Nephron progenitor cell (in vitro differentiated cells): ENCODE data around the gene CDK2.
A peak's percentile ranks its signal among the peaks of the same experiment; 100 is the strongest.

Source experiments
- DNase-seq: peaks from one replicate; pipeline ENCODE4 v3.0.0; 2021
- H3K27ac Mint-ChIP-seq: 2 replicates; pipeline ENCODE4 v1.8.0; 2021; ENCODE audit warnings: mild to moderate bottlenecking, moderate library complexity, mixed read lengths
- H3K27me3 Mint-ChIP-seq: 2 replicates; pipeline ENCODE4 v1.8.0; 2021; ENCODE audit warnings: mild to moderate bottlenecking, low read depth, mixed read lengths; ENCODE audit not compliant: poor library complexity
- H3K36me3 Mint-ChIP-seq: 2 replicates; pipeline ENCODE4 v1.8.0; 2021; ENCODE audit warnings: low read depth, mixed read lengths
- H3K4me1 Mint-ChIP-seq: 2 replicates; pipeline ENCODE4 v1.8.0; 2021; ENCODE audit warnings: mixed read lengths
- H3K4me3 Mint-ChIP-seq: 2 replicates; pipeline ENCODE4 v1.8.0; 2021; ENCODE audit warnings: mild to moderate bottlenecking, moderate library complexity, mixed read lengths
- H3K9me3 Mint-ChIP-seq: 2 replicates; pipeline ENCODE4 v1.8.0; 2021; ENCODE audit warnings: mild to moderate bottlenecking, moderate library complexity, mixed read lengths
- TF ChIP-seq, protein P1 (sequence below): fragments of 200-600 bp; sonication (generic); IDR thresholded peaks from 2 replicates; pipeline ENCODE4 v1.5.0; 2021; ENCODE audit warnings: antibody characterized with exemption

The CDK2 gene

DNA sequence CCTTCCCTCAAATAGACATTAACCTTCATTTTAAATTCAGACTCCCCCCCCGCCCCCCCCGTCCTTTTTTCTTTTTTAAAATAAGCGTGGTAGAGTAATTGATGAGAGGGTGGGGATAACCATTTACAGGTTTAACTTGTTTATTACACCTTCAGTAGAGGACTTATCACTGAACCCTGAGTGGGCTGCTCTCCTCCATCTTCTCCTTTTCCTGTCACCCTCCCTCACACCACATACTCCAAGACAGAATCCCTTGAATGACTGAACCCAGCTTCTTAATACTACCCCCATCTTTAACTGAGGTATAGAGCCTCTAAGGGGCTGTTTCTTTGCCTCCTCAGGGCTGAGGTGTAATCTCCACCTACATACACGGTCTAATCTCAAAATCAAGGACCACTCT, 50.6 kb downstream of the CDK2 start:
- Mint-ChIP-seq H3K36me3 (peaks cover 31% of the 10 kb centered on the region), H3K27ac (peak overlapping the region; percentile 41), H3K4me3 (no peak overlapping the region)

DNA sequence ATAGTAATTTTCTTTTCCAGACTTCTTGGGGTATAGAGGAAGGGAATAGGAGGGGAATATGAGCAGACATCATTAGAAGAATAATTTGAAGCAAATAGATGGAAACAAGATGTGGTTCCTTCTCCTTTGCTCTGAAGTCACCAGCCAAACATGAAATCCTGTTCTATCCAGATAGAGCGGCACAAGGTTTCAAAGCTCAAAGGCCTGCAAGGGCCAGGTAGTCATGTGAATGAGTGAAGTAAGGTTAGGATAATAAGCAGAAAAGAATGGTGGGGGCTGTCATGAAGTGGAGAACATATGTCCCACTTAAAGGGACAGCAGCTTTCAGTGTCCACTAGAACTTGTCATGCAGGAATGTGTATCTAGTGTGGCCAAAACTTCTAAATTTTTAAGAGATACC, 51.7 kb downstream of the CDK2 start:
- Mint-ChIP-seq H3K36me3 (peaks cover 27% of the 10 kb centered on the region), H3K4me1 (peaks cover 65% of the 10 kb centered on the region), H3K4me3 (no peak overlapping the region), H3K27me3 (no peaks in the 10 kb centered on the region), H3K9me3 (no peaks in the 10 kb centered on the region), H3K27ac (peak overlapping the region; percentile 79)
- TF ChIP-seq, protein P1, sequence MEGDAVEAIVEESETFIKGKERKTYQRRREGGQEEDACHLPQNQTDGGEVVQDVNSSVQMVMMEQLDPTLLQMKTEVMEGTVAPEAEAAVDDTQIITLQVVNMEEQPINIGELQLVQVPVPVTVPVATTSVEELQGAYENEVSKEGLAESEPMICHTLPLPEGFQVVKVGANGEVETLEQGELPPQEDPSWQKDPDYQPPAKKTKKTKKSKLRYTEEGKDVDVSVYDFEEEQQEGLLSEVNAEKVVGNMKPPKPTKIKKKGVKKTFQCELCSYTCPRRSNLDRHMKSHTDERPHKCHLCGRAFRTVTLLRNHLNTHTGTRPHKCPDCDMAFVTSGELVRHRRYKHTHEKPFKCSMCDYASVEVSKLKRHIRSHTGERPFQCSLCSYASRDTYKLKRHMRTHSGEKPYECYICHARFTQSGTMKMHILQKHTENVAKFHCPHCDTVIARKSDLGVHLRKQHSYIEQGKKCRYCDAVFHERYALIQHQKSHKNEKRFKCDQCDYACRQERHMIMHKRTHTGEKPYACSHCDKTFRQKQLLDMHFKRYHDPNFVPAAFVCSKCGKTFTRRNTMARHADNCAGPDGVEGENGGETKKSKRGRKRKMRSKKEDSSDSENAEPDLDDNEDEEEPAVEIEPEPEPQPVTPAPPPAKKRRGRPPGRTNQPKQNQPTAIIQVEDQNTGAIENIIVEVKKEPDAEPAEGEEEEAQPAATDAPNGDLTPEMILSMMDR = no peak
- DNase-seq = no peak

More for the DNA sequence above, 50.6 kb downstream of the CDK2 start:
- peaks cover 55% of the 10 kb centered on the region for H3K4me1 Mint-ChIP-seq
- no peaks in the 10 kb centered on the region for H3K9me3 Mint-ChIP-seq
- DNase-seq = no peak
- H3K27me3 Mint-ChIP-seq = peaks cover 3% of the 10 kb centered on the region
- TF ChIP-seq, protein P1 = no peak

GRCh38 chr12:56020423-56021184, 54.0 kb downstream of the CDK2 start, which contains the start of gene IKZF4:
Gene IKZF4 (plus strand): TSS chr12:56021043. CDS start chr12:56021494, 451 bp downstream.
- Mint-ChIP-seq H3K9me3 (no peaks in the 10 kb centered on the region), H3K4me1 (peaks cover 69% of the 10 kb centered on the region), H3K4me3 (peak within 1 kb of the TSS; percentile 97), H3K27me3 (no peaks in the 10 kb centered on the region), H3K36me3 (peaks cover 37% of the 10 kb centered on the region), H3K27ac (peak within 1 kb of the TSS; percentile 99)
- DNase-seq = peak; percentile 84
- TF ChIP-seq, protein P1 = no peak

- H3K9me3 Mint-ChIP-seq = no peaks in the 10 kb centered on the region
- TF ChIP-seq, protein P1 = no peak
- peaks cover 44% of the 10 kb centered on the region for H3K36me3 Mint-ChIP-seq
- peak overlapping the region; percentile 97 for H3K4me3 Mint-ChIP-seq
- H3K27me3 Mint-ChIP-seq = no peaks in the 10 kb centered on the region
- H3K27ac Mint-ChIP-seq = peak overlapping the region; percentile 99
- peaks cover 68% of the 10 kb centered on the region for H3K4me1 Mint-ChIP-seq
- DNase-seq = no peak
Observed at GRCh38 chr12:56021889-56022497, 55.4 kb downstream of the CDK2 start.
